Caco-2 (cell line): ENCODE data around the gene ACSS2. TPM values are rescaled to one million over a fixed set of nuclear protein-coding genes. Genes with fewer than 3 reads are reported as not detected.
A peak's percentile ranks its signal among the peaks of the same experiment; 100 is the strongest.

ENCODE experiments used
- BruUV-seq: library from RNA; stranded (reverse); fragments of 400-500 nt; replicated peaks from 2 replicates; lab custom pipeline; 2021; lab: Mats Ljungman, UMichigan
- CTCF ChIA-PET: fragments of 300-600 bp; sonication (Branson Sonifier 250); formaldehyde crosslinking; loops from one replicate; lab custom pipeline; 2022; ENCODE audit warnings: antibody characterized with exemption; lab: Charles Lee
- POLR2A ChIA-PET: fragments of 300-600 bp; sonication (Branson Sonifier 250); formaldehyde crosslinking; loops from one replicate; lab custom pipeline; 2022; ENCODE audit warnings: antibody characterized with exemption; lab: Charles Lee
- DNase-seq, 2 experiments: peaks; one replicate each; pipeline versions ENCODE4 v3.0.0 to v3.0.0-alpha.2; 2020 to 2022
- H3K27me3 ChIP-seq: replicated peaks from 2 replicates; pipeline ENCODE4 v1.6.0; 2011; ENCODE audit warnings: low read length; ENCODE audit not compliant: control insufficient read depth, insufficient read depth
- H3K36me3 ChIP-seq: 2 replicates; pipeline ENCODE4 v1.5.1; 2011; ENCODE audit warnings: low read length; ENCODE audit not compliant: control insufficient read depth, insufficient read depth
- H3K4me1 ChIP-seq: fragments of 250-450 bp; sonication (Bioruptor Pico); 2 replicates; pipeline ENCODE4 v1.5.1; 2020; ENCODE audit warnings: mild to moderate bottlenecking
- H3K4me3 ChIP-seq: 2 replicates; pipeline ENCODE4 v1.5.1; 2011; ENCODE audit warnings: low read depth, mild to moderate bottlenecking, control low read depth, low read length
- H3K9me3 ChIP-seq: fragments of 250-450 bp; sonication (Bioruptor Pico); 2 replicates; pipeline ENCODE4 v1.5.1; 2020; ENCODE audit warnings: mild to moderate bottlenecking, moderate library complexity
- H3K27ac Mint-ChIP-seq: one replicate; pipeline ENCODE4 v1.8.0; 2022; ENCODE audit warnings: mixed read lengths; ENCODE audit not compliant: unreplicated experiment
- H3K27me3 Mint-ChIP-seq: one replicate; pipeline ENCODE4 v1.8.0; 2022; ENCODE audit warnings: mixed read lengths; ENCODE audit not compliant: insufficient read depth, unreplicated experiment
- H3K36me3 Mint-ChIP-seq: one replicate; pipeline ENCODE4 v1.8.0; 2022; ENCODE audit warnings: mild to moderate bottlenecking, mixed read lengths; ENCODE audit not compliant: insufficient read depth, unreplicated experiment
- H3K4me1 Mint-ChIP-seq: one replicate; pipeline ENCODE4 v1.8.0; 2022; ENCODE audit warnings: low read depth, mixed read lengths; ENCODE audit not compliant: unreplicated experiment
- H3K4me3 Mint-ChIP-seq: one replicate; pipeline ENCODE4 v1.8.0; 2022; ENCODE audit warnings: mild to moderate bottlenecking, moderate library complexity, mixed read lengths; ENCODE audit not compliant: unreplicated experiment
- H3K9me3 Mint-ChIP-seq: one replicate; pipeline ENCODE4 v1.8.0; 2022; ENCODE audit warnings: mixed read lengths; ENCODE audit not compliant: unreplicated experiment
- intact Hi-C: fragments of 100-400 bp; cut with micrococcal nuclease; formaldehyde crosslinking; loops from one replicate; pipeline ENCODE4 v1.10.0; 2022; ENCODE audit not compliant: unreplicated experiment
- total RNA-seq: library from RNA; stranded (reverse); gene quantifications from 2 replicates; pipeline ENCODE4 v1.2.3, GENCODE V29; 2022
- TF ChIP-seq, protein P1 (sequence below), 2 experiments: fragments of 200-600 bp in 1 of 2; IDR thresholded peaks; 1 replicate in 1 of 2; 2 replicates in 1 of 2; pipeline versions ENCODE4 v1.5.1 to v1.8.0; 2011 to 2022; ENCODE audit warnings: antibody characterized with exemption in 1 of 2, control low read depth in 1 of 2, inconsistent platforms in 1 of 2, low read depth in 1 of 2, low read length in 1 of 2, mild to moderate bottlenecking in 1 of 2, moderate library complexity in 1 of 2; ENCODE audit not compliant: insufficient read depth in 1 of 2, severe bottlenecking in 1 of 2, unreplicated experiment in 1 of 2

Gene ACSS2
- total RNA-seq, 1 experiment from 2014 or later = 76.0 TPM

DNA sequence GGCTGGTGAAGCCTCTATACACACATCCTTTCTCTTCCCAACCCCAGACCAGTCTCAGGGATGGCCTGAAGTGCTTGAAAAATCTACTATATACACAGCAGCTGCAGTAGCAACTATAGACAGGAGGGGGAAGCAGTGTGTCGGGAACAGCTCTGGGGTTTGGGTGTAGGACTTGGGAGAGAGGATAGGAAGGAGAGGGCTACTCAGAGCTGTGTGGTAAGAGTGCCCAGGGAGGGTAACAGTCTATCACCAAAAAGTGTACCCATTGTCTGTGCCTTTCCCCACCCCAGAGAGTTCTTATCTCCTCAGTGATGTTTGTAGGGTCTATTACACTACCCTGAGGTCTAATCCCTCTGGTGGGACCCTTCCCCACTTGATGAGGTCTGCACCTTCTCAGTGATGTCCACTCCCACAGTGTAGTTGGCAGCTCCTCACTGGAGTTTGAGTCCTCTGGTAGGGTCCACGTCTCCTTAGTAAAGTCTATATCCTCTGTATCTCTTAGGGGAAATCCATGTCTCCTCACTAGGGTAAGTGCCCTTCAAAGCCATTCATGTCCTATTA lies 2.2 kb upstream of the ACSS2 start:
- peak overlapping the region; percentile 60 for H3K27ac Mint-ChIP-seq
- POLR2A ChIA-PET = interaction anchor here (0.5 to 4.0 kb wide), 3 partner anchors 81 to 218 kb away, joined by 3 to 86 read pairs (median 3); partner anchors contain the start of genes GSS and MYH7B
- TF ChIP-seq, protein P1, sequence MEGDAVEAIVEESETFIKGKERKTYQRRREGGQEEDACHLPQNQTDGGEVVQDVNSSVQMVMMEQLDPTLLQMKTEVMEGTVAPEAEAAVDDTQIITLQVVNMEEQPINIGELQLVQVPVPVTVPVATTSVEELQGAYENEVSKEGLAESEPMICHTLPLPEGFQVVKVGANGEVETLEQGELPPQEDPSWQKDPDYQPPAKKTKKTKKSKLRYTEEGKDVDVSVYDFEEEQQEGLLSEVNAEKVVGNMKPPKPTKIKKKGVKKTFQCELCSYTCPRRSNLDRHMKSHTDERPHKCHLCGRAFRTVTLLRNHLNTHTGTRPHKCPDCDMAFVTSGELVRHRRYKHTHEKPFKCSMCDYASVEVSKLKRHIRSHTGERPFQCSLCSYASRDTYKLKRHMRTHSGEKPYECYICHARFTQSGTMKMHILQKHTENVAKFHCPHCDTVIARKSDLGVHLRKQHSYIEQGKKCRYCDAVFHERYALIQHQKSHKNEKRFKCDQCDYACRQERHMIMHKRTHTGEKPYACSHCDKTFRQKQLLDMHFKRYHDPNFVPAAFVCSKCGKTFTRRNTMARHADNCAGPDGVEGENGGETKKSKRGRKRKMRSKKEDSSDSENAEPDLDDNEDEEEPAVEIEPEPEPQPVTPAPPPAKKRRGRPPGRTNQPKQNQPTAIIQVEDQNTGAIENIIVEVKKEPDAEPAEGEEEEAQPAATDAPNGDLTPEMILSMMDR (IDR thresholded peaks at IDR 0.05; ENCODE audit: insufficient read depth in 1 of 2, low read depth in 1 of 2, low read length in 1 of 2, severe bottlenecking in 1 of 2, unreplicated experiment in 1 of 2) = peak; percentile 98
- BruUV-seq = no TSS peak
- Histone ChIP-seq H3K9me3 (no peaks in the 10 kb centered on the region), H3K36me3 (no peaks in the 10 kb centered on the region), H3K27me3 (no peaks in the 10 kb centered on the region), H3K4me3 (no peak overlapping the region), H3K4me1 (peaks cover 33% of the 10 kb centered on the region)
- no peaks in the 10 kb centered on the region for H3K9me3 Mint-ChIP-seq
- H3K36me3 Mint-ChIP-seq = peaks cover 22% of the 10 kb centered on the region
- intact Hi-C loops = loop anchor here (1.0 to 5.0 kb wide), 3 partner anchors 39 to 128 kb away; no protein-coding TSS in a partner anchor
- peak; percentile 93 to 94 for DNase-seq
- H3K4me1 Mint-ChIP-seq = peaks cover 51% of the 10 kb centered on the region
- peak overlapping the region; percentile 86 for H3K4me3 Mint-ChIP-seq
- no peaks in the 10 kb centered on the region for H3K27me3 Mint-ChIP-seq
- CTCF ChIA-PET = interaction anchor here (0.6 to 7.1 kb wide), 46 partner anchors 10 to 868 kb away, joined by 3 to 331 read pairs (median 4); partner anchors contain the start of genes EDEM2, GSS, MYH7B and NCOA6

DNA sequence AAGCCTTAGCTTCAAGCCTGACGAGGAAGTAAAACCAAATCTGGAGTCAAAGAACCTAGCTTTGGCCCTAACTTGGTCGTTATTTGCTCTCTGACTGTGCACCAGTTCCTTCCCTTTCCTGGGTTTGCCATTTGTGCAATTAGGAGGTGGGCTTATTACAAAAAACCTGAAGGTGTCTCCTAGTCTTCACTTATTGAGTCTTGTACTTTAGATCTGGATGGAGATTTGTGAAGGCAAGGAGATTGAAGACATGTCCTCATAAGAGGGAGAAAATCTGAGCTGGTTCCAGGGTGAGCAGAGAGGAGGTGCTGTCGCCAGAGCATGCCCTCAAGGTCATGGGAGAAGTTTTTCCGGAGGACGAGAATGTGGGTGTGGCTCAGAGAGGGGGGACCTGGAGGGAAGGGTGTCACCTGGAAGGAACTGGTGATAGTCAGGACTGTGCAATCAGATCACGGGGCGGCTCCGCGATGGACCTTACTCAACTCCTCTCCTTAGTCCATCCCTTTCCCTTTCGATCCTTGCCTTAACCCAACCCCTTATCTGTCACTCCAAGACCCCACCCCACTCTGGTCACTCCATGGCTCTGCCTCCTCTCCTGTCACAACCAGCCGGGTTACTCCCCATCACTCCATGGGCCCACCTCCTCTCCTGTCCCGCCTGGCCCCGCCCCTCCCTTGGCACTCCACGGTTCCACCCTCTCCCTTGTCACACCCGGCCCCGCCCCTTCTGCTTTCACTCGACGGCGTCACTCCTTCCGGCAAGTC lies 588 bp upstream of the ACSS2 start:
- Mint-ChIP-seq H3K36me3 (peaks cover 22% of the 10 kb centered on the region), H3K27me3 (no peaks in the 10 kb centered on the region), H3K4me3 (peak overlapping the region; percentile 86), H3K27ac (peak overlapping the region; percentile 84), H3K9me3 (no peaks in the 10 kb centered on the region), H3K4me1 (peaks cover 54% of the 10 kb centered on the region)
- peaks cover 33% of the 10 kb centered on the region for H3K4me1 ChIP-seq
- CTCF ChIA-PET = interaction anchor here (0.6 to 7.1 kb wide), 43 partner anchors 12 to 1765 kb away, joined by 3 to 331 read pairs (median 4); partner anchors contain the start of genes EDEM2, GSS, MYH7B and NCOA6
- no peaks in the 10 kb centered on the region for H3K9me3 ChIP-seq
- no peaks in the 10 kb centered on the region for H3K27me3 ChIP-seq
- POLR2A ChIA-PET = interaction anchor here (0.5 to 4.0 kb wide), 21 partner anchors 13 to 1363 kb away, joined by 3 to 86 read pairs (median 8); partner anchors contain the start of genes EIF6, GSS, MYH7B and NCOA6
- no TSS peak for BruUV-seq
- TF ChIP-seq, protein P1 (IDR thresholded peaks at IDR 0.05; ENCODE audit: insufficient read depth in 1 of 2, low read depth in 1 of 2, low read length in 1 of 2, severe bottlenecking in 1 of 2, unreplicated experiment in 1 of 2) = peak in 1 of 2 experiments; percentile 83
- intact Hi-C loops = loop anchor here (1.0 to 5.0 kb wide), 10 partner anchors 29 to 1076 kb away; partner anchors contain the start of genes EDEM2, GSS, MYH7B and SCAND1
- no peaks in the 10 kb centered on the region for H3K36me3 ChIP-seq
- DNase-seq = peak; percentile 100
- peak overlapping the region; percentile 71 for H3K4me3 ChIP-seq
